GM23338 (cell line): ENCODE measurements around the gene TAPBPL. TPM values are rescaled to one million over a fixed set of nuclear protein-coding genes. Genes with fewer than 3 reads are reported as not detected.

ENCODE experiments used
- ATAC-seq: fragments of 200-7000 bp; cut with Tn5 transposase; 3 replicates; pipeline ENCODE4 v1.9.1; 2020
- DNase-seq: peaks from one replicate; pipeline ENCODE4 v3.0.0-alpha.2; 2015; ENCODE audit warnings: low spot score
- H2AFZ ChIP-seq: fragments of 200-600 bp; sonication (generic); 2 replicates; pipeline ENCODE4 v1.8.0; 2016; ENCODE audit warnings: antibody characterized with exemption, mild to moderate bottlenecking, moderate library complexity
- H3F3A ChIP-seq: fragments of 200-600 bp; sonication (generic); replicated peaks from 2 replicates; pipeline ENCODE4 v1.8.0; 2017; ENCODE audit warnings: antibody characterized with exemption, mixed run types, low read depth
- H3K27ac ChIP-seq: fragments of 200-600 bp; sonication (generic); 2 replicates; pipeline ENCODE4 v1.6.1; 2016; ENCODE audit warnings: low read depth
- H3K27me3 ChIP-seq: fragments of 200-600 bp; sonication (generic); 2 replicates; pipeline ENCODE4 v1.8.0; 2016; ENCODE audit warnings: mild to moderate bottlenecking, mixed run types, moderate library complexity; ENCODE audit not compliant: insufficient read depth
- H3K36me3 ChIP-seq: fragments of 200-600 bp; sonication (generic); 2 replicates; pipeline ENCODE4 v1.8.0; 2016; ENCODE audit warnings: mild to moderate bottlenecking; ENCODE audit not compliant: insufficient read depth
- H3K4me1 ChIP-seq: fragments of 200-600 bp; sonication (generic); 2 replicates; pipeline ENCODE4 v1.8.0; 2016; ENCODE audit warnings: mild to moderate bottlenecking, moderate library complexity; ENCODE audit not compliant: insufficient read depth
- H3K4me2 ChIP-seq: fragments of 200-600 bp; sonication (generic); 2 replicates; pipeline ENCODE4 v1.7.1; 2017; ENCODE audit warnings: mixed run types
- H3K4me3 ChIP-seq: fragments of 200-600 bp; sonication (generic); 2 replicates; pipeline ENCODE4 v1.6.1; 2016; ENCODE audit warnings: mixed run types
- H3K79me2 ChIP-seq: fragments of 200-600 bp; sonication (generic); replicated peaks from 2 replicates; pipeline ENCODE4 v1.8.0; 2017; ENCODE audit warnings: mild to moderate bottlenecking; ENCODE audit not compliant: insufficient read depth
- H3K9me2 ChIP-seq: fragments of 200-600 bp; sonication (generic); 2 replicates; pipeline ENCODE4 v1.8.0; 2017; ENCODE audit not compliant: insufficient read depth
- H4K20me1 ChIP-seq: fragments of 200-600 bp; sonication (generic); replicated peaks from 2 replicates; pipeline ENCODE4 v1.8.0; 2017; ENCODE audit warnings: mild to moderate bottlenecking; ENCODE audit not compliant: insufficient read depth
- H3K27ac Mint-ChIP-seq: 2 replicates; pipeline ENCODE4 v1.8.0; 2020; ENCODE audit warnings: inconsistent platforms, mild to moderate bottlenecking, moderate library complexity, mixed read lengths
- H3K27me3 Mint-ChIP-seq: 3 replicates; pipeline ENCODE4 v1.8.0; 2022; ENCODE audit warnings: low read depth, mild to moderate bottlenecking, moderate library complexity, mixed read lengths, inconsistent platforms; ENCODE audit not compliant: insufficient read depth, poor library complexity
- H3K36me3 Mint-ChIP-seq: 3 replicates; pipeline ENCODE4 v1.8.0; 2021; ENCODE audit warnings: low read depth, mild to moderate bottlenecking, inconsistent platforms, moderate library complexity, mixed read lengths
- H3K4me1 Mint-ChIP-seq: 3 replicates; pipeline ENCODE4 v1.8.0; 2020; ENCODE audit warnings: mild to moderate bottlenecking, inconsistent platforms, mixed read lengths
- H3K4me3 Mint-ChIP-seq: 3 replicates; pipeline ENCODE4 v1.8.0; 2021; ENCODE audit warnings: moderate library complexity, mild to moderate bottlenecking, inconsistent platforms, mixed read lengths
- H3K9me3 Mint-ChIP-seq: 3 replicates; pipeline ENCODE4 v1.8.0; 2020; ENCODE audit warnings: moderate library complexity, mild to moderate bottlenecking, inconsistent platforms, mixed read lengths
- CREB1 ChIP-seq: fragments of 250-450 bp; sonication (Bioruptor Pico); IDR thresholded peaks from 2 replicates; pipeline ENCODE4 v1.5.0; 2020; ENCODE audit warnings: low read depth, mild to moderate bottlenecking, moderate library complexity
- ZNF331 ChIP-seq: fragments of 250-450 bp; sonication (Bioruptor Pico); IDR thresholded peaks from 2 replicates; pipeline ENCODE4 v1.5.0; 2020; ENCODE audit warnings: low read depth, mild to moderate bottlenecking, moderate library complexity
- polyA plus RNA-seq: library from polyadenylated mRNA; unstranded; fragments of >200 nt; fragmentation: Nextera tagmentation; extraction: Ambion mirVana; gene quantifications from 2 replicates; pipeline ENCODE4 v1.2.1, GENCODE V29; 2016
- total RNA-seq: library from RNA; depleted of rRNA; stranded (reverse); fragments of >200 nt; shearing (Covaris generic); gene quantifications from 2 replicates; pipeline ENCODE4 v1.2.3, GENCODE V29; 2014
- TF ChIP-seq, protein P1 (sequence below): fragments of 250-450 bp; sonication (Bioruptor Pico); IDR thresholded peaks from 2 replicates; pipeline ENCODE4 v1.5.0; 2020; ENCODE audit warnings: mild to moderate bottlenecking, moderate library complexity
- TF ChIP-seq, protein P2 (sequence below): IDR thresholded peaks from 2 replicates; pipeline ENCODE4 v1.6.1; 2016; ENCODE audit warnings: antibody characterized with exemption

Gene TAPBPL
- total and polyA plus RNA-seq, 2 experiments from 2014 or later = 0.59 to 0.65 TPM

DNA sequence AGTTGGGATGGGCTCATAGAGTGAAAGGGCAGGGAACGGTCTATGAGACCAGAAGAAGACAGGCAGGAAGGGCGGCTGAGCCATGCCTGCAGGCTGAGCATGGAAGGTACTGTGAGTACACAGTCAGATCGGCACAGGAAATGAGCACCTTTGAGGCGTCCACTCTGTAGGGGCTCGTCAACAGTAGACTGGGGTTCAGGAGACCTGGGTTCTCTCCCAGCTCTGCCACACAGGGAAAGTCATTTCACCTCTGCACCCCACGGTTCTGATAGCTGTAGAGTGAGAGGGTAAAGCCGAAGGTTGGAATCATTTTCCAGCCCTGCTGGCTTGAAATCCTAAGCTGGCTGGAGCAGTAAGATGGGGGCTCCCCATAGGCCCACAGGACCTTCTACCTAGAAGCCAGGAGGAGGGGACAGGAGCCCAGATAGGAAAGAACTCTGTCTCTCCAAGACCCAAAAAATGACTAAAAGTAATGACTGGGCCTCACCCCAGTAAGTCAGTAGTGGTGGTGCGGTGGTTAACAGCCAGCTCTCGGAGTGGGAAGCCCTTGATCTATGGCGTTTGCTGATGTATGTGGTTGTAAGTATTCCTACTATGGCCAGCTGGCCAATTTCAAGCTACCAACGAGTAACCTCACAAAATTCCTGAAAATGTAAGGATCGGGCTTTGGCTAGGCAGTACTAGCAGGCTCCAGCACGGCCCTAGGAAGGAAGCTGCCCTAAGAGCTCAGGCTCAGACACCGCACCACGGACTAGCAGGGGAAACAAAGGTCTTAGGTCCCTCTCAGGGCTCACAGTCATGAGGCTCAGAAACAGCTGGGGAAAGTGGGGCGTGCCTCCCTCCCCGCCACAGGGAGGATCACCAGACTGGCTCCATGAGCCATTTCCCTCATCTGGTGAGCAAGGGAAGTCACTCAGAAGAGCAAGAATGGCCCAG lies 17.4 kb upstream of the TAPBPL start:
- Mint-ChIP-seq H3K9me3 (no peaks in the 10 kb centered on the region), H3K27me3 (no peaks in the 10 kb centered on the region), H3K27ac (no peak overlapping the region), H3K4me3 (0 out of 3 replicates have a peak overlapping the region, but pooled peaks have one; percentile 1), H3K4me1 (peaks cover 30% of the 10 kb centered on the region), H3K36me3 (no peaks in the 10 kb centered on the region)
- Histone ChIP-seq H4K20me1 (no peaks in the 10 kb centered on the region), H3K4me1 (peaks cover 15% of the 10 kb centered on the region), H3K4me2 (peak overlapping the region; percentile 62), H3K27me3 (no peaks in the 10 kb centered on the region), H3K9me2 (no peaks in the 10 kb centered on the region), H3K27ac (0 out of 2 replicates have a peak overlapping the region, but pooled peaks have one; percentile 65), H3K4me3 (no peak overlapping the region), H2AFZ (peak overlapping the region; percentile 98), H3F3A (peaks cover 8% of the 10 kb centered on the region; the same call in 1 of the 2 replicates), H3K79me2 (no peaks in the 10 kb centered on the region), H3K36me3 (no peaks in the 10 kb centered on the region)
- TF ChIP-seq ZNF331 (CRISPR knock-in tag) (no peak), CREB1 (CRISPR knock-in tag) (no peak)
- TF ChIP-seq, protein P1, sequence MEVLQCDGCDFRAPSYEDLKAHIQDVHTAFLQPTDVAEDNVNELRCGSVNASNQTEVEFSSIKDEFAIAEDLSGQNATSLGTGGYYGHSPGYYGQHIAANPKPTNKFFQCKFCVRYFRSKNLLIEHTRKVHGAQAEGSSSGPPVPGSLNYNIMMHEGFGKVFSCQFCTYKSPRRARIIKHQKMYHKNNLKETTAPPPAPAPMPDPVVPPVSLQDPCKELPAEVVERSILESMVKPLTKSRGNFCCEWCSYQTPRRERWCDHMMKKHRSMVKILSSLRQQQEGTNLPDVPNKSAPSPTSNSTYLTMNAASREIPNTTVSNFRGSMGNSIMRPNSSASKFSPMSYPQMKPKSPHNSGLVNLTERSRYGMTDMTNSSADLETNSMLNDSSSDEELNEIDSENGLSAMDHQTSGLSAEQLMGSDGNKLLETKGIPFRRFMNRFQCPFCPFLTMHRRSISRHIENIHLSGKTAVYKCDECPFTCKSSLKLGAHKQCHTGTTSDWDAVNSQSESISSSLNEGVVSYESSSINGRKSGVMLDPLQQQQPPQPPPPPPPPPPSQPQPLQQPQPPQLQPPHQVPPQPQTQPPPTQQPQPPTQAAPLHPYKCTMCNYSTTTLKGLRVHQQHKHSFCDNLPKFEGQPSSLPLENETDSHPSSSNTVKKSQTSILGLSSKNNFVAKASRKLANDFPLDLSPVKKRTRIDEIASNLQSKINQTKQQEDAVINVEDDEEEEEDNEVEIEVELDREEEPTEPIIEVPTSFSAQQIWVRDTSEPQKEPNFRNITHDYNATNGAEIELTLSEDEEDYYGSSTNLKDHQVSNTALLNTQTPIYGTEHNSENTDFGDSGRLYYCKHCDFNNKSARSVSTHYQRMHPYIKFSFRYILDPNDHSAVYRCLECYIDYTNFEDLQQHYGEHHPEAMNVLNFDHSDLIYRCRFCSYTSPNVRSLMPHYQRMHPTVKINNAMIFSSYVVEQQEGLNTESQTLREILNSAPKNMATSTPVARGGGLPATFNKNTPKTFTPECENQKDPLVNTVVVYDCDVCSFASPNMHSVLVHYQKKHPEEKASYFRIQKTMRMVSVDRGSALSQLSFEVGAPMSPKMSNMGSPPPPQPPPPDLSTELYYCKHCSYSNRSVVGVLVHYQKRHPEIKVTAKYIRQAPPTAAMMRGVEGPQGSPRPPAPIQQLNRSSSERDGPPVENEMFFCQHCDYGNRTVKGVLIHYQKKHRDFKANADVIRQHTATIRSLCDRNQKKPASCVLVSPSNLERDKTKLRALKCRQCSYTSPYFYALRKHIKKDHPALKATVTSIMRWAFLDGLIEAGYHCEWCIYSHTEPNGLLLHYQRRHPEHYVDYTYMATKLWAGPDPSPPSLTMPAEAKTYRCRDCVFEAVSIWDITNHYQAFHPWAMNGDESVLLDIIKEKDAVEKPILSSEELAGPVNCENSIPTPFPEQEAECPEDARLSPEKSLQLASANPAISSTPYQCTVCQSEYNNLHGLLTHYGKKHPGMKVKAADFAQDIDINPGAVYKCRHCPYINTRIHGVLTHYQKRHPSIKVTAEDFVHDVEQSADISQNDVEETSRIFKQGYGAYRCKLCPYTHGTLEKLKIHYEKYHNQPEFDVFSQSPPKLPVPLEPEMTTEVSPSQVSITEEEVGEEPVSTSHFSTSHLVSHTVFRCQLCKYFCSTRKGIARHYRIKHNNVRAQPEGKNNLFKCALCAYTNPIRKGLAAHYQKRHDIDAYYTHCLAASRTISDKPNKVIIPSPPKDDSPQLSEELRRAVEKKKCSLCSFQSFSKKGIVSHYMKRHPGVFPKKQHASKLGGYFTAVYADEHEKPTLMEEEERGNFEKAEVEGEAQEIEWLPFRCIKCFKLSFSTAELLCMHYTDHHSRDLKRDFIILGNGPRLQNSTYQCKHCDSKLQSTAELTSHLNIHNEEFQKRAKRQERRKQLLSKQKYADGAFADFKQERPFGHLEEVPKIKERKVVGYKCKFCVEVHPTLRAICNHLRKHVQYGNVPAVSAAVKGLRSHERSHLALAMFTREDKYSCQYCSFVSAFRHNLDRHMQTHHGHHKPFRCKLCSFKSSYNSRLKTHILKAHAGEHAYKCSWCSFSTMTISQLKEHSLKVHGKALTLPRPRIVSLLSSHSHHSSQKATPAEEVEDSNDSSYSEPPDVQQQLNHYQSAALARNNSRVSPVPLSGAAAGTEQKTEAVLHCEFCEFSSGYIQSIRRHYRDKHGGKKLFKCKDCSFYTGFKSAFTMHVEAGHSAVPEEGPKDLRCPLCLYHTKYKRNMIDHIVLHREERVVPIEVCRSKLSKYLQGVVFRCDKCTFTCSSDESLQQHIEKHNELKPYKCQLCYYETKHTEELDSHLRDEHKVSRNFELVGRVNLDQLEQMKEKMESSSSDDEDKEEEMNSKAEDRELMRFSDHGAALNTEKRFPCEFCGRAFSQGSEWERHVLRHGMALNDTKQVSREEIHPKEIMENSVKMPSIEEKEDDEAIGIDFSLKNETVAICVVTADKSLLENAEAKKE (CRISPR knock-in tag) = no peak
- TF ChIP-seq, protein P2, sequence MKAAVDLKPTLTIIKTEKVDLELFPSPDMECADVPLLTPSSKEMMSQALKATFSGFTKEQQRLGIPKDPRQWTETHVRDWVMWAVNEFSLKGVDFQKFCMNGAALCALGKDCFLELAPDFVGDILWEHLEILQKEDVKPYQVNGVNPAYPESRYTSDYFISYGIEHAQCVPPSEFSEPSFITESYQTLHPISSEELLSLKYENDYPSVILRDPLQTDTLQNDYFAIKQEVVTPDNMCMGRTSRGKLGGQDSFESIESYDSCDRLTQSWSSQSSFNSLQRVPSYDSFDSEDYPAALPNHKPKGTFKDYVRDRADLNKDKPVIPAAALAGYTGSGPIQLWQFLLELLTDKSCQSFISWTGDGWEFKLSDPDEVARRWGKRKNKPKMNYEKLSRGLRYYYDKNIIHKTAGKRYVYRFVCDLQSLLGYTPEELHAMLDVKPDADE = no peak
- ATAC-seq = peak; percentile 77
- DNase-seq = no peak
